HL-60 (cell line): ENCODE data around the gene LYRM9.
"Not testable (repeated sequence)": the region's sequence is repeated elsewhere in the genome, so short reads cannot be mapped to it uniquely, and the experiment has no call there.

Experiments used
- POLR2AphosphoS5 ChIP-seq: IDR thresholded peaks from 2 replicates; pipeline ENCODE4 v1.6.1; 2012; ENCODE audit warnings: low read depth
- SPI1 ChIP-seq: IDR thresholded peaks from 2 replicates; pipeline ENCODE4 v1.6.1; 2012; ENCODE audit warnings: low read depth, mild to moderate bottlenecking, borderline replicate concordance
- TF ChIP-seq, protein P1 (sequence below): IDR thresholded peaks from one replicate; pipeline ENCODE4 v1.5.1; 2011; ENCODE audit warnings: low read length, control low read depth, inconsistent platforms; ENCODE audit not compliant: insufficient read depth

DNA sequence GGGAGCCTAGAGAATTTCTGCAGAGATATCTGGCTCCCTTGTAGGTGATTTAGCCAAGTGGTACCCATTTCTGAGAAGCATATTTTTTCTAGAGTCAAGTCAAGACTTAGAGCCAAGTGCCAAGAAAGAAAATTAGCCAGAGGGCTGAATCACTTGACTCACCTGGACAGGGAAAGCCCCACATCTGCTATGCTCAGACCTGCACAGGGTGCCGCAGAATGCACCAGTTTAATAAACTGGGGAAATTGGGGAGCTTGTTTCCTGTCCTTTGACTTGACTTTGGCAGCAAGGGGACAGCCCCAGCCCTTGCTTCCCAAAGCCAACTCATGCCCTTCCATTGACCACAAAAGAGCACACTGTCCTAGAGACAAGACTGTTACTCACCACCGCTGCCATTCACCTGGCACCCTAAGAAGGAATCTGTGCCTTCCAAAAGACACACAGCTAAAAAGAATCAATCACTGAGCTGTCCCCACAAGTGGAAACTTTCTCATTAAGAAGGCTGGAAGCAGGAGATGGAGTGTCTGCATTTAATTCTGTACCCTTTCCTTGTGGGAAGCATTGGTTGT lies 63.9 kb downstream of the LYRM9 start:
- TF ChIP-seq, protein P1, sequence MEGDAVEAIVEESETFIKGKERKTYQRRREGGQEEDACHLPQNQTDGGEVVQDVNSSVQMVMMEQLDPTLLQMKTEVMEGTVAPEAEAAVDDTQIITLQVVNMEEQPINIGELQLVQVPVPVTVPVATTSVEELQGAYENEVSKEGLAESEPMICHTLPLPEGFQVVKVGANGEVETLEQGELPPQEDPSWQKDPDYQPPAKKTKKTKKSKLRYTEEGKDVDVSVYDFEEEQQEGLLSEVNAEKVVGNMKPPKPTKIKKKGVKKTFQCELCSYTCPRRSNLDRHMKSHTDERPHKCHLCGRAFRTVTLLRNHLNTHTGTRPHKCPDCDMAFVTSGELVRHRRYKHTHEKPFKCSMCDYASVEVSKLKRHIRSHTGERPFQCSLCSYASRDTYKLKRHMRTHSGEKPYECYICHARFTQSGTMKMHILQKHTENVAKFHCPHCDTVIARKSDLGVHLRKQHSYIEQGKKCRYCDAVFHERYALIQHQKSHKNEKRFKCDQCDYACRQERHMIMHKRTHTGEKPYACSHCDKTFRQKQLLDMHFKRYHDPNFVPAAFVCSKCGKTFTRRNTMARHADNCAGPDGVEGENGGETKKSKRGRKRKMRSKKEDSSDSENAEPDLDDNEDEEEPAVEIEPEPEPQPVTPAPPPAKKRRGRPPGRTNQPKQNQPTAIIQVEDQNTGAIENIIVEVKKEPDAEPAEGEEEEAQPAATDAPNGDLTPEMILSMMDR = not testable (repeated sequence)
- not testable (repeated sequence) for TF ChIP-seq SPI1, POLR2AphosphoS5
